ENCODE data around the gene FIP1L1. TPM values are rescaled to one million over a fixed set of nuclear protein-coding genes. Genes with fewer than 3 reads are reported as not detected.

Gene FIP1L1
- total and polyA plus RNA-seq, 2 donors (not counting 1 experiment from before 2014, with no cell fraction given), result 19.0 to 79.3 TPM

DNA sequence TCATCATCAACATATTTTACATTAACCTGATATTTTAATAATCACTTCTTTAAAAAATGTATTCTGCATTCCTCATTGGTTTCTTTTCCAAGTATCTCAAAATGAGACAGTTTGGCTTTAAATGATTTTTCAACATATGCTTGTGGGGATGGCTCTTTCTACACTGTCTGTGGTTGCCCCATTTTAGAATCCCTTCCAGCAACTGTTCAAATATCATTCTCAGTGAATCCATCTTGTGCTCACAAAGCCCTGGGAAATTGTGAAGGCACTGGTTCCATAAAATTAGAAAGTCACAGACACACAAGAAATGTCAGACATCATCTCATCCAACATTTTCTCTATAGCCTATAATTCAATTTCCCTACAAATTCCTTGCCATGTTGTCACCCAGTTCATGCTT lies 110.3 kb downstream of the FIP1L1 start:
- H3K27me3 Mint-ChIP-seq, result peaks cover 29% of the 10 kb centered on the region
- intact Hi-C loops (cut with micrococcal nuclease), result no loop called here
- ChIA-PET CTCF (no interaction called here), POLR2A (no interaction called here)
- H2AFZ ChIP-seq (ENCODE audit: insufficient read depth, low read depth, low read length, poor library complexity, severe bottlenecking), result no peak overlapping the region
- no peak for TF ChIP-seq EZH2 (IDR thresholded peaks at IDR 0.05; ENCODE audit: borderline replicate concordance, insufficient read depth, low read depth, low read length, poor library complexity, severe bottlenecking)
- TF ChIP-seq, protein P1, sequence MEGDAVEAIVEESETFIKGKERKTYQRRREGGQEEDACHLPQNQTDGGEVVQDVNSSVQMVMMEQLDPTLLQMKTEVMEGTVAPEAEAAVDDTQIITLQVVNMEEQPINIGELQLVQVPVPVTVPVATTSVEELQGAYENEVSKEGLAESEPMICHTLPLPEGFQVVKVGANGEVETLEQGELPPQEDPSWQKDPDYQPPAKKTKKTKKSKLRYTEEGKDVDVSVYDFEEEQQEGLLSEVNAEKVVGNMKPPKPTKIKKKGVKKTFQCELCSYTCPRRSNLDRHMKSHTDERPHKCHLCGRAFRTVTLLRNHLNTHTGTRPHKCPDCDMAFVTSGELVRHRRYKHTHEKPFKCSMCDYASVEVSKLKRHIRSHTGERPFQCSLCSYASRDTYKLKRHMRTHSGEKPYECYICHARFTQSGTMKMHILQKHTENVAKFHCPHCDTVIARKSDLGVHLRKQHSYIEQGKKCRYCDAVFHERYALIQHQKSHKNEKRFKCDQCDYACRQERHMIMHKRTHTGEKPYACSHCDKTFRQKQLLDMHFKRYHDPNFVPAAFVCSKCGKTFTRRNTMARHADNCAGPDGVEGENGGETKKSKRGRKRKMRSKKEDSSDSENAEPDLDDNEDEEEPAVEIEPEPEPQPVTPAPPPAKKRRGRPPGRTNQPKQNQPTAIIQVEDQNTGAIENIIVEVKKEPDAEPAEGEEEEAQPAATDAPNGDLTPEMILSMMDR (IDR thresholded peaks at IDR 0.05), result no peak
- H3K9me3 ChIP-seq (ENCODE audit: control extremely low read depth in 1 of 3, control insufficient read depth in 2 of 3, insufficient read depth in 1 of 3, low read length in 2 of 3), result no peaks in the 10 kb centered on the region
- no peak overlapping the region for H3K4me2 ChIP-seq (replicated peaks; ENCODE audit: low read depth, low read length, poor library complexity, severe bottlenecking)
- no peak overlapping the region for H3K4me3 Mint-ChIP-seq
- H3K27ac Mint-ChIP-seq, result no peak overlapping the region
- H3K4me3 ChIP-seq (ENCODE audit: control extremely low read depth in 1 of 5, extremely low read depth in 1 of 5, insufficient read depth in 1 of 5, low read depth in 2 of 5, low read length in 4 of 5), result no peak overlapping the region
- no peak overlapping the region for H3K9ac ChIP-seq (ENCODE audit: low read length)
- no peaks in the 10 kb centered on the region for H3K79me2 ChIP-seq (ENCODE audit: control insufficient read depth, insufficient read depth, low read length)
- H3K4me1 Mint-ChIP-seq, result no peaks in the 10 kb centered on the region
- no peak overlapping the region for H3K27ac ChIP-seq (ENCODE audit: low read length in 2 of 2)
- H3K27me3 ChIP-seq (replicated peaks in 1 of 4; ENCODE audit: control extremely low read depth in 1 of 4, control insufficient read depth in 3 of 4, insufficient read depth in 4 of 4, low read length in 3 of 4), result peaks cover 0 to 5% (median 0%) of the 10 kb centered on the region in 4 experiments
- ATAC-seq (ENCODE audit: low read depth), result no peak
- DNase-seq, result no peak
- H3K36me3 ChIP-seq (replicated peaks in 1 of 2; ENCODE audit: control extremely low read depth in 1 of 2, control insufficient read depth in 1 of 2, extremely low read depth in 1 of 2, insufficient read depth in 2 of 2, low read length in 1 of 2), result no peaks in the 10 kb centered on the region
- H4K20me1 ChIP-seq (ENCODE audit: control insufficient read depth, insufficient read depth, low read length, poor library complexity, severe bottlenecking), result no peaks in the 10 kb centered on the region
- no peaks in the 10 kb centered on the region for H3K4me1 ChIP-seq (ENCODE audit: control insufficient read depth in 2 of 2, insufficient read depth in 2 of 2, low read length in 2 of 2)
- no peaks in the 10 kb centered on the region for H3K9me3 Mint-ChIP-seq (ENCODE audit: insufficient read depth)

DNA sequence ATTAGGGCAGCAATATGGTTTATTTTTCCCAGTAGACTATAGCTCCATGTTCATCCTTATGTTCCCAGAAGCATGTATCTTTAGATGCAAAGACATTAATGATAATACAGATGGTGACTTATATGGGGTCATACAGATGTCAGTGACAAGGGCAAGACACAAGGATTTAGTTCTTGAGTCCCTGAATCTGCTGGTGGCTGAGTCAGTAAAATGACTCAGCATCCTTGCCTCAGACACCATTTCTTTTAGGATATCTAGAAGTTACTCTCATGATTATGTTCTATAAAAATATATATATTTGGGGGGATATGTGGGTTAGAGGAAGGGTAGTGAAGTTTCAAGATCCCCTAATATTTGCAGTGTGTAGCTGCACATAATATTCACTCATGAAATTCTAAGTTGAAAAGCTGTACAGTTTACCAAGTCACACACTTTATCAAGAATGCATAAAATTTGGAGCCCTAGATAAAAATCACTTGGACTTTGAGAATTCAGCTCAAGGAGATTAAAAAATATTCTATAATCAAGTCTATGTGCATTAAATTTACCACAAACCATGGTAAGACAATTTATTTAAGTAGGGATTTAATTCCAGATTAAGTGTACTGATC lies 111.9 kb downstream of the FIP1L1 start:
- ChIA-PET POLR2A (no interaction called here), CTCF (interaction anchor here (1.4 to 2.5 kb wide), 5 partner anchors 8 to 745 kb away, joined by 3 to 11 read pairs (median 5); no protein-coding TSS in a partner anchor)
- ATAC-seq (ENCODE audit: low read depth), result no peak
- no peak overlapping the region for H3K4me2 ChIP-seq (replicated peaks; ENCODE audit: low read depth, low read length, poor library complexity, severe bottlenecking)
- no peaks in the 10 kb centered on the region for H3K4me1 Mint-ChIP-seq
- H4K20me1 ChIP-seq (ENCODE audit: control insufficient read depth, insufficient read depth, low read length, poor library complexity, severe bottlenecking), result no peaks in the 10 kb centered on the region
- no peak overlapping the region for H3K27ac ChIP-seq (ENCODE audit: low read length in 2 of 2)
- no peak overlapping the region for H3K4me3 ChIP-seq (ENCODE audit: control extremely low read depth in 1 of 5, extremely low read depth in 1 of 5, insufficient read depth in 1 of 5, low read depth in 2 of 5, low read length in 4 of 5)
- no peak overlapping the region for H3K9ac ChIP-seq (ENCODE audit: low read length)
- peaks cover 0 to 5% (median 0%) of the 10 kb centered on the region in 4 experiments for H3K27me3 ChIP-seq (replicated peaks in 1 of 4; ENCODE audit: control extremely low read depth in 1 of 4, control insufficient read depth in 3 of 4, insufficient read depth in 4 of 4, low read length in 3 of 4)
- H3K4me3 Mint-ChIP-seq, result no peak overlapping the region
- no peak overlapping the region for H2AFZ ChIP-seq (ENCODE audit: insufficient read depth, low read depth, low read length, poor library complexity, severe bottlenecking)
- H3K9me3 ChIP-seq (ENCODE audit: control extremely low read depth in 1 of 3, control insufficient read depth in 2 of 3, insufficient read depth in 1 of 3, low read length in 2 of 3), result no peaks in the 10 kb centered on the region
- H3K27me3 Mint-ChIP-seq, result peaks cover 24% of the 10 kb centered on the region
- no peaks in the 10 kb centered on the region for H3K36me3 ChIP-seq (replicated peaks in 1 of 2; ENCODE audit: control extremely low read depth in 1 of 2, control insufficient read depth in 1 of 2, extremely low read depth in 1 of 2, insufficient read depth in 2 of 2, low read length in 1 of 2)
- H3K27ac Mint-ChIP-seq, result no peak overlapping the region
- H3K9me3 Mint-ChIP-seq (ENCODE audit: insufficient read depth), result no peaks in the 10 kb centered on the region
- no peaks in the 10 kb centered on the region for H3K4me1 ChIP-seq (ENCODE audit: control insufficient read depth in 2 of 2, insufficient read depth in 2 of 2, low read length in 2 of 2)
- no peak for DNase-seq
- H3K79me2 ChIP-seq (ENCODE audit: control insufficient read depth, insufficient read depth, low read length), result no peaks in the 10 kb centered on the region
- intact Hi-C loops (cut with micrococcal nuclease), result no loop called here
- no peak for TF ChIP-seq EZH2 (IDR thresholded peaks at IDR 0.05; ENCODE audit: borderline replicate concordance, insufficient read depth, low read depth, low read length, poor library complexity, severe bottlenecking)
- TF ChIP-seq, protein P1 (IDR thresholded peaks at IDR 0.05), result no peak

Measured in B cell (primary cell).